Mucosa of rectum (tissue), 2 donors: ENCODE measurements around the gene FNBP1L.

Experiments
- H3K27ac ChIP-seq, 2 donors: one replicate each; pipeline ENCODE4 v1.7.0; 2013; ENCODE audit warnings: inconsistent platforms in 2 of 2, low read depth in 2 of 2, low read length in 2 of 2
- H3K27me3 ChIP-seq, 2 donors: one replicate each; pipeline ENCODE4 v1.7.0; 2013; ENCODE audit warnings: low read length in 2 of 2; ENCODE audit not compliant: control insufficient read depth in 2 of 2, insufficient read depth in 2 of 2
- H3K36me3 ChIP-seq, 2 donors: one replicate each; pipeline ENCODE4 v1.7.0; 2013; ENCODE audit warnings: low read length in 2 of 2; ENCODE audit not compliant: control insufficient read depth in 2 of 2, insufficient read depth in 2 of 2
- H3K4me1 ChIP-seq, 2 donors: one replicate each; pipeline ENCODE4 v1.7.0; 2013; ENCODE audit warnings: low read length in 2 of 2, mild to moderate bottlenecking in 1 of 2; ENCODE audit not compliant: control insufficient read depth in 2 of 2, insufficient read depth in 2 of 2
- H3K4me3 ChIP-seq, 2 donors: one replicate each; pipeline ENCODE4 v1.7.0; 2013; ENCODE audit warnings: low read length in 2 of 2
- H3K9ac ChIP-seq, 2 donors: one replicate each; pipeline ENCODE4 v1.7.0; 2013; ENCODE audit warnings: low read length in 2 of 2, low read depth in 1 of 2, mild to moderate bottlenecking in 1 of 2
- H3K9me3 ChIP-seq, 2 donors: one replicate each; pipeline ENCODE4 v1.7.0; 2013; ENCODE audit warnings: low read length in 2 of 2; ENCODE audit not compliant: control insufficient read depth in 2 of 2
- donor health status: healthy.
- donor health status: Normal muscosa, but diverticular disease.

FNBP1L gene

DNA sequence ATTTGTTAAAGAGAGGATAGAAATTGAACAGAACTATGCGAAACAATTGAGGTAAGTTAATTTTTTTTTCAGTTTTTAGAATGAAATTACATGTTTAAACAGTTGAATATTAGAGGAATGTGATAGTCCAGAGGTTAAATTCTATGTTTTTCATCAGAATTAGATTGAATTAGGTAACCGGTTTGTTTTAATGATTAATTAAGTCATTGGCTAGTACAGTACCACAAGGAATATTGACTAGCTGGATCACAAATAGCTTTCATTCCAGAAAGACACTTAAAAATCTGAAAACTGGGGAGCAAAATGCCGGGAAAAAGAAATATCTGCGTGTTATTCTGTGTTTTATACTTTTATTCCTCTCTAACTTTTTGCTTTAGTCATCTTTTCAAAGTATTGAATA lies 51.6 kb downstream of the FNBP1L start:
- Histone ChIP-seq H3K4me3 (no peak overlapping the region), H3K4me1 (peaks cover 0 to 5% of the 10 kb centered on the region in 2 donors), H3K36me3 (no peaks in the 10 kb centered on the region), H3K27me3 (no peaks in the 10 kb centered on the region), H3K9ac (no peak overlapping the region), H3K27ac (no peak overlapping the region), H3K9me3 (no peaks in the 10 kb centered on the region)

DNA sequence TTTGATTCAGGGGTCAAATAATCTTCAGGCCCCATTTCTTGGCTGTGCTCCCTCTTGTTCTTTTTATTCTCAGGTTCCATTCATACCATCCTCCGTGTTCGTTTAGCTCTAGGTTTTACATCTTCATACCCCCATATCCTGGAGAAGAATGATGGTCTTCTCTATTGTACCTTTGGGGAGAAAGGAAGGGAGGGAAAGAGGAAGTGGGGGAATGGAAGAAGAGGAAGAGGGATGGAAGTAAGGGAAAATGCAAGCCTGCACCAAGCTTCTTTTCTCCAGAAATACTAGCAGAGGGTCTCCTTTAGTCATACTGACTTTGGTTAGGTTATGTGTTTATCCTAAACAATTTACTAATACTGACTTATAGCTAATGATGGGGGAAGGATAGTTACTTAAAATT lies 52.4 kb downstream of the FNBP1L start:
- peaks cover 0 to 7% of the 10 kb centered on the region in 2 donors for H3K4me1 ChIP-seq
- no peaks in the 10 kb centered on the region for H3K27me3 ChIP-seq
- H3K27ac ChIP-seq = no peak overlapping the region
- H3K36me3 ChIP-seq = no peaks in the 10 kb centered on the region
- H3K4me3 ChIP-seq = no peak overlapping the region
- no peaks in the 10 kb centered on the region for H3K9me3 ChIP-seq
- H3K9ac ChIP-seq = no peak overlapping the region

DNA sequence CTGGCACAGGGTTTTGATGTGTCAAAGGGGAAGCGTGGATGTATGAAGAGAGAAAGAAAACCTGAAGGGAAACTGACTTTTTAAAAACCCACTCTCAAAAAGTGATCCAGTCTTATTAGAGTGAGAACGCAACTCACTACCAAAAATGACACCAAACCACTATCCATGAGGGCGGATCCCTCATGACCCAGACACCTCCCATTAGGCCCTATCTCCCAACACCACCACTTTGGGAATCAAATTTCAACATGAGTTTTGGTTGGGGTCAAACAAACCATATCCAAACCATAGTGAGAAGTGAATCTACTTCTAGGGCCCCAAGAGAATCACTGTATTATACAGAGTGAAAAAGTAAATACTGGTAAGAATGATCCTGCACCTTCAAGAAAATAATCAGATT lies 53.5 kb downstream of the FNBP1L start:
- Histone ChIP-seq H3K27me3 (no peaks in the 10 kb centered on the region), H3K4me3 (no peak overlapping the region), H3K9me3 (no peaks in the 10 kb centered on the region), H3K9ac (no peak overlapping the region), H3K27ac (peak overlapping the region in 1 of 2 donors; percentile 2), H3K4me1 (peaks cover 0 to 9% of the 10 kb centered on the region in 2 donors), H3K36me3 (no peaks in the 10 kb centered on the region)

DNA sequence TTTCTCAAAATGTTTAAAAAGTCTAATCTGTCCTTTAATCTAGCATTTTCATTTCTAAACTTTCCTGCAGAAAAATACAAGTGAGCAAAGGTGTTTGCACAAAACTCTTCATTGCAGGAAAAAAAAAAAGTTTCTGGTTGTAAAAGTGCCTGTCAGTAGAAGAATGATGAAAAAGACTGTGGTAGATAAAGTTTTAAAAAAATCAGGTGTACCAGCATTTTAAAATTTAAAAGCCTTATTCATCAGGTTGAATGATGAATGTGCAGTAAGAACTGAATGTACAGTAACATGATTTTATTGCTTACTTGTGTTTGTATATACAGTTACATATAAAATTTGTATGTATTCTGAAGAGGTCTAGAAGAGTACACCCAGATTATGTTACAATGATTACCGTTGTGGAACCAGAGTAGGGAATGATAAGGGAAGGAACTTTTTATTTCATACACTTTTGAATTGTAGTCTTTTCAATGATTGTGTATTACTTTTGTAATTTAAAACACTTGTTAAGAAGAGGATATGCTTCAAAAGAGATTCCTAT lies 54.0 kb downstream of the FNBP1L start:
- Histone ChIP-seq H3K4me3 (no peak overlapping the region), H3K9me3 (no peaks in the 10 kb centered on the region), H3K36me3 (no peaks in the 10 kb centered on the region), H3K27me3 (no peaks in the 10 kb centered on the region), H3K4me1 (peaks cover 0 to 9% of the 10 kb centered on the region in 2 donors), H3K9ac (no peak overlapping the region), H3K27ac (peak overlapping the region in 1 of 2 donors; percentile 2)

DNA sequence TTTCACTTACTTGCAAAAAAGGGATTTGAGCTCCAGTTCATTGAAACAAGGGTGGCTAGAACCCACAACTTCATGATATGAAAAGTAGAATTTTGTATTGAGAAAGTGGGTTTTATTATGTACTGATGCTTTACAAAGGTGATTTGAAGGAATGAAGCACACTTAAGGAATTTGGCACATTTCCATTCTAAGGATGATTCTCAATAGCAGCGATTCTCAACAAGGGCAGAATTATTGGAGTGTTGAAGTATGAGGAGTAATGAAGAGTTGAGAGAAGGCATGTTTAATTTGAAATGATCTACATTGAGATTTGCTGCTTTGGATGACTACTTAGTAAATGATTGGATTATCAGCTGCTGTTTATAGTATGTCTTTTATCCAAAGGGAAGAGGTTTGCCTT lies 54.7 kb downstream of the FNBP1L start:
- Histone ChIP-seq H3K27me3 (no peaks in the 10 kb centered on the region), H3K4me1 (peaks cover 0 to 9% of the 10 kb centered on the region in 2 donors), H3K9me3 (no peaks in the 10 kb centered on the region), H3K36me3 (no peaks in the 10 kb centered on the region), H3K27ac (peak overlapping the region in 1 of 2 donors; percentile 2), H3K4me3 (no peak overlapping the region), H3K9ac (no peak overlapping the region)

DNA sequence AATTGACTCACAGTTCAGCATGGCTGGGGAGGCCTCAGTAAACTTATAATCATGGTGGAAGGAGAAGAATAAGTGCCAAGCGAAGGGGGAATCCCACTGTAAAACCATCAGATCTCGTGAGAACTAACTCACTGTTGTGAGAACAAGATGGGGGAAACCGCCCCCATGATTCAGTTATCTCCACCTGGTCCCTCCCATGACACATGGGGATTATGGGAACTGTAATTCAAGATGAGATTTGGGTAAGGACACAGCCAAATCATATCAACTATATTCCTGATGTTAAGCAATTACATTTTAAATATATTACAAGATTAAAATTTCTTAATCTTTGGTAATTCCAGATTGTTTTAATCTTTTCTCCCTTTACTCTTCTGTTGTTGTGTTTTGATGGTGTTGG lies 55.2 kb downstream of the FNBP1L start:
- Histone ChIP-seq H3K9me3 (no peaks in the 10 kb centered on the region), H3K27me3 (no peaks in the 10 kb centered on the region), H3K9ac (no peak overlapping the region), H3K4me1 (peaks cover 0 to 9% of the 10 kb centered on the region in 2 donors), H3K4me3 (no peak overlapping the region), H3K27ac (no peak overlapping the region), H3K36me3 (no peaks in the 10 kb centered on the region)

DNA sequence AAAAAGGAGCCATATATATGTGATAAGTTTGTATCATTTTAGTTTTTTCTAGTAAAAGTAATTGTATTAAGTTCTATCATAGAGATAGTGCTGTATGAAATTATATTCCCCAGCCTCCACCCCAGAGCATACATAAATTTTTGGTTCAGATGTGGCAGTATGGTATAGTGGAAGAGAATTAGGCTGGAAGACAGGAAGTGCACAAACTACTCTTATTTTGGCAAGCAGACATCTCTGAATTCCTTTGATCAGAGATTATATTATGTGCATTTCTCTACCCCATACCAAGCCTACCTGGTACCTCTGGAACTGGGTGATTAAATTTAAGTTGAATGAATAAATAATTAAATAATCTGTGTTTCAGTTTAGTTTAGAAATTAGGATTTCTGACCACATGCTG lies 55.9 kb downstream of the FNBP1L start:
- H3K9me3 ChIP-seq = no peaks in the 10 kb centered on the region
- H3K9ac ChIP-seq = no peak overlapping the region
- H3K4me3 ChIP-seq = no peak overlapping the region
- peaks cover 0 to 9% of the 10 kb centered on the region in 2 donors for H3K4me1 ChIP-seq
- H3K27ac ChIP-seq = no peak overlapping the region
- no peaks in the 10 kb centered on the region for H3K36me3 ChIP-seq
- no peaks in the 10 kb centered on the region for H3K27me3 ChIP-seq

DNA sequence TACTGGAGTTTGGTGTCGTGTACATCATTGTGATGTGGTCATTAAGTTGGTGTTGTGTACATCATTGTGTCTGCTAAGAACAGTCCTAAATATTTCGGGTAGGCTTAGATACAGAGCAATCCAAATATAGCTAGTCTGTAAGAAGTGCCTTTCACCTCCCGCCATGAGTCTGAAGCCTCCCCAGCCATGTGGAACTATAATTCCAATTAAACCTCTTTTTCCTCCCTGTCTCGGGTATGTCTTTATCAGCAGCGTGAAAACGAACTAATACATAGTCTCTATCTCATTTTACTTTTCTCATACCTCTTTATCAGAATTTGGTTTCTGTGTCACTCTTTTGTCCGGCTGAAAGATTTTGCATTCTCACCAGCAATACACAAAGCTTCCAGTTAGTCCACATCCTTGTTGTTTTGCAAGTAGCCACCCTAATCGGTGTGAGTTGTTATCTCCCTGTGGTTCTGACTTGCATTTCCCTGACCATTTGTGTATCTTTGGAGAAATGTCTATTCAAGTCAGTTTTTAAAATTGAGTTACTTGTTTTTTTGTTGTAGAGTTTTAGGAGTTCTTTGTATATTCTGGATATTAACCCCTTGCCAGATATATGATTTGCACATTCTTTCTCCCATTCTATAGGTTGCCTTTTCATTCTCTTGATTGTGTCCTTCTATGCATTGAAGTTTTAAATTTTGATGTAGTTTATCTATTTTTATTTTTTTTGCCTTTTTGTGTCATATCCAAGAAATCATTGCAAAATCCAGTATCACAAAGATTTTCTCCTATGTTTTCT lies 56.5 kb downstream of the FNBP1L start:
- Histone ChIP-seq H3K4me1 (peaks cover 0 to 9% of the 10 kb centered on the region in 2 donors), H3K36me3 (no peaks in the 10 kb centered on the region), H3K27ac (peak overlapping the region in 1 of 2 donors; percentile 16), H3K9ac (peak overlapping the region in 1 of 2 donors; percentile 7), H3K27me3 (no peaks in the 10 kb centered on the region), H3K9me3 (no peaks in the 10 kb centered on the region), H3K4me3 (no peak overlapping the region)

DNA sequence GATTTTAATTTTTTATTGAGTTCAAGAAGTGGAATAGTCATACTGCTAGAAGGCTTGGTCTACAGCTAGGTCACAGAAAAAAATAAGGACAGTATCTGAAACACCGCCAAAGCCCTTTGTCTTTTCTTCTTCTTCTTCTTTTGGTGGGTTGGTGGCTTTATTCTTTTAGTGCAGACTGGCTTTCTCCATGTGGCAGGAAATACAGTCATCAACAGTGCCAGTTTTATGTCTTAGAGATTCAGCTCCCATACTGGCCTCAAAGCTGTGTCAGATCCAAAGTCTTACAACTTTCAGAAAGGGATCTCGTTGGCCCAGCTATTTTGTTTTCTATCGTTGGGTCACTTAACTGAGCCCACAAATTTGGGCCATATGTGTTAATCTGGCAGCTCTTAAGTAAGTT lies 58.2 kb downstream of the FNBP1L start:
- no peak overlapping the region for H3K4me3 ChIP-seq
- H3K27me3 ChIP-seq = no peaks in the 10 kb centered on the region
- H3K27ac ChIP-seq = peak overlapping the region in 1 of 2 donors; percentile 10
- H3K36me3 ChIP-seq = no peaks in the 10 kb centered on the region
- H3K4me1 ChIP-seq = peaks cover 0 to 9% of the 10 kb centered on the region in 2 donors
- no peaks in the 10 kb centered on the region for H3K9me3 ChIP-seq
- H3K9ac ChIP-seq = no peak overlapping the region

DNA sequence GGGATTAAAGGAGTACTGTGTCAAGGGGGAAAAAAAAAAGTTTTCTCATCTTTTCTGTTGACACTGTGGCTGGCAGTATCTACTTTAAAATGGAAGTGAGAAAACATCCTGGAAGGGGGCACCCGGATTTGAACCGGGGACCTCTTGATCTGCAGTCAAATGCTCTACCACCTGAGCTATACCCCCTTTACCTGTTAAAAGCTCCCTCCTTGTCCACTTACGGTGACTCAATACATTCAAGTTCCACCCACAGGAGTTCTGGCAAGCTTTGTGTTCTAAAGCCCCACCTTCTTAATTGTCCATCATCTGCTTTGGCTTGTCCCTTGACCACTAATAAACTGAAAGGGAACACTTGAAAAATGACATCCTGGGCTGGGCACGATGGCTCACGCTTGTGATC lies 68.2 kb downstream of the FNBP1L start:
- no peaks in the 10 kb centered on the region for H3K9me3 ChIP-seq
- no peak overlapping the region for H3K9ac ChIP-seq
- H3K27me3 ChIP-seq = no peaks in the 10 kb centered on the region
- H3K36me3 ChIP-seq = no peaks in the 10 kb centered on the region
- H3K27ac ChIP-seq = no peak overlapping the region
- H3K4me3 ChIP-seq = no peak overlapping the region
- H3K4me1 ChIP-seq = peaks cover 0 to 12% of the 10 kb centered on the region in 2 donors
